ENCODE measurements around the gene PCP4.
"Not testable (repeated sequence)": the region's sequence is repeated elsewhere in the genome, so short reads cannot be mapped to it uniquely, and the experiment has no call there.

The PCP4 gene

GRCh38 chr21:39888848-39889247, 21.6 kb downstream of the PCP4 start:
- Histone ChIP-seq H3K4me3 (ENCODE audit: low read length) (no peak overlapping the region), H3K9me3 (ENCODE audit: control insufficient read depth, insufficient read depth, low read length) (no peaks in the 10 kb centered on the region), H3K27me3 (ENCODE audit: control insufficient read depth, insufficient read depth, low read length) (no peaks in the 10 kb centered on the region), H3K27ac (ENCODE audit: low read length) (no peak overlapping the region), H3K4me1 (ENCODE audit: control insufficient read depth, insufficient read depth, low read length) (no peaks in the 10 kb centered on the region), H3K36me3 (ENCODE audit: control insufficient read depth, insufficient read depth, low read length) (no peaks in the 10 kb centered on the region)
- WGBS (ENCODE audit: insufficient coverage, insufficient read length): no CpG with 5 or more reads among the region's 9 CpGs
- DNase-seq (ENCODE audit: low read depth, low spot score): no peak

- H3K4me1 ChIP-seq (ENCODE audit: control insufficient read depth, insufficient read depth, low read length): no peaks in the 10 kb centered on the region
- WGBS (ENCODE audit: insufficient coverage, insufficient read length): no CpG with 5 or more reads among the region's 5 CpGs
- no peaks in the 10 kb centered on the region for H3K36me3 ChIP-seq (ENCODE audit: control insufficient read depth, insufficient read depth, low read length)
- no peak overlapping the region for H3K4me3 ChIP-seq (ENCODE audit: low read length)
- H3K27me3 ChIP-seq (ENCODE audit: control insufficient read depth, insufficient read depth, low read length): no peaks in the 10 kb centered on the region
- DNase-seq (ENCODE audit: low read depth, low spot score): no peak
- no peak overlapping the region for H3K27ac ChIP-seq (ENCODE audit: low read length)
- no peaks in the 10 kb centered on the region for H3K9me3 ChIP-seq (ENCODE audit: control insufficient read depth, insufficient read depth, low read length)
These were observed 23.9 kb downstream of the PCP4 start for GRCh38 chr21:39891111-39891510.

GRCh38 chr21:39891863-39892262, 24.6 kb downstream of the PCP4 start:
- not testable (repeated sequence) for H3K9me3 ChIP-seq (ENCODE audit: control insufficient read depth, insufficient read depth, low read length); H3K27me3 ChIP-seq (ENCODE audit: control insufficient read depth, insufficient read depth, low read length); H3K4me3 ChIP-seq (ENCODE audit: low read length); H3K36me3 ChIP-seq (ENCODE audit: control insufficient read depth, insufficient read depth, low read length); DNase-seq (ENCODE audit: low read depth, low spot score); H3K27ac ChIP-seq (ENCODE audit: low read length); H3K4me1 ChIP-seq (ENCODE audit: control insufficient read depth, insufficient read depth, low read length)
- no CpG with 5 or more reads among the region's 12 CpGs for WGBS (ENCODE audit: insufficient coverage, insufficient read length)

GRCh38 chr21:39900491-39900890, 33.3 kb downstream of the PCP4 start:
- DNase-seq (ENCODE audit: low read depth, low spot score): no peak
- Histone ChIP-seq H3K27me3 (ENCODE audit: control insufficient read depth, insufficient read depth, low read length) (no peaks in the 10 kb centered on the region), H3K27ac (ENCODE audit: low read length) (no peak overlapping the region), H3K4me1 (ENCODE audit: control insufficient read depth, insufficient read depth, low read length) (no peaks in the 10 kb centered on the region), H3K4me3 (ENCODE audit: low read length) (no peak overlapping the region), H3K9me3 (ENCODE audit: control insufficient read depth, insufficient read depth, low read length) (no peaks in the 10 kb centered on the region), H3K36me3 (ENCODE audit: control insufficient read depth, insufficient read depth, low read length) (no peaks in the 10 kb centered on the region)
- WGBS (ENCODE audit: insufficient coverage, insufficient read length): no CpG with 5 or more reads among the region's 5 CpGs

GRCh38 chr21:39900911-39901310, 33.7 kb downstream of the PCP4 start:
- Histone ChIP-seq H3K4me3 (ENCODE audit: low read length) (no peak overlapping the region), H3K36me3 (ENCODE audit: control insufficient read depth, insufficient read depth, low read length) (no peaks in the 10 kb centered on the region), H3K27ac (ENCODE audit: low read length) (no peak overlapping the region), H3K9me3 (ENCODE audit: control insufficient read depth, insufficient read depth, low read length) (no peaks in the 10 kb centered on the region), H3K27me3 (ENCODE audit: control insufficient read depth, insufficient read depth, low read length) (no peaks in the 10 kb centered on the region), H3K4me1 (ENCODE audit: control insufficient read depth, insufficient read depth, low read length) (no peaks in the 10 kb centered on the region)
- DNase-seq (ENCODE audit: low read depth, low spot score): no peak

- no peaks in the 10 kb centered on the region for H3K27me3 ChIP-seq (ENCODE audit: control insufficient read depth, insufficient read depth, low read length)
- no peak for DNase-seq (ENCODE audit: low read depth, low spot score)
- H3K9me3 ChIP-seq (ENCODE audit: control insufficient read depth, insufficient read depth, low read length): no peaks in the 10 kb centered on the region
- H3K4me3 ChIP-seq (ENCODE audit: low read length): no peak overlapping the region
- H3K4me1 ChIP-seq (ENCODE audit: control insufficient read depth, insufficient read depth, low read length): no peaks in the 10 kb centered on the region
- H3K36me3 ChIP-seq (ENCODE audit: control insufficient read depth, insufficient read depth, low read length): no peaks in the 10 kb centered on the region
- no CpG with 5 or more reads among the region's 5 CpGs for WGBS (ENCODE audit: insufficient coverage, insufficient read length)
- H3K27ac ChIP-seq (ENCODE audit: low read length): no peak overlapping the region
These were observed 35.7 kb downstream of the PCP4 start for GRCh38 chr21:39902986-39903385.

GRCh38 chr21:39904457-39904856, 37.2 kb downstream of the PCP4 start:
- Histone ChIP-seq H3K4me1 (ENCODE audit: control insufficient read depth, insufficient read depth, low read length) (peaks cover 3% of the 10 kb centered on the region), H3K36me3 (ENCODE audit: control insufficient read depth, insufficient read depth, low read length) (no peaks in the 10 kb centered on the region), H3K27me3 (ENCODE audit: control insufficient read depth, insufficient read depth, low read length) (no peaks in the 10 kb centered on the region), H3K9me3 (ENCODE audit: control insufficient read depth, insufficient read depth, low read length) (no peaks in the 10 kb centered on the region), H3K4me3 (ENCODE audit: low read length) (no peak overlapping the region), H3K27ac (ENCODE audit: low read length) (no peak overlapping the region)
- no peak for DNase-seq (ENCODE audit: low read depth, low spot score)
- WGBS (ENCODE audit: insufficient coverage, insufficient read length): no CpG with 5 or more reads among the region's 3 CpGs

- H3K27ac ChIP-seq (ENCODE audit: low read length): no peak overlapping the region
- no CpG with 5 or more reads among the region's 9 CpGs for WGBS (ENCODE audit: insufficient coverage, insufficient read length)
- no peaks in the 10 kb centered on the region for H3K36me3 ChIP-seq (ENCODE audit: control insufficient read depth, insufficient read depth, low read length)
- no peaks in the 10 kb centered on the region for H3K9me3 ChIP-seq (ENCODE audit: control insufficient read depth, insufficient read depth, low read length)
- no peak for DNase-seq (ENCODE audit: low read depth, low spot score)
- peaks cover 3% of the 10 kb centered on the region for H3K4me1 ChIP-seq (ENCODE audit: control insufficient read depth, insufficient read depth, low read length)
- H3K4me3 ChIP-seq (ENCODE audit: low read length): no peak overlapping the region
- H3K27me3 ChIP-seq (ENCODE audit: control insufficient read depth, insufficient read depth, low read length): no peaks in the 10 kb centered on the region
These were observed 41.2 kb downstream of the PCP4 start for GRCh38 chr21:39908265-39908923.

- Histone ChIP-seq H3K4me1 (ENCODE audit: control insufficient read depth, insufficient read depth, low read length) (peaks cover 5% of the 10 kb centered on the region), H3K27ac (ENCODE audit: low read length) (no peak overlapping the region), H3K27me3 (ENCODE audit: control insufficient read depth, insufficient read depth, low read length) (no peaks in the 10 kb centered on the region), H3K36me3 (ENCODE audit: control insufficient read depth, insufficient read depth, low read length) (no peaks in the 10 kb centered on the region), H3K9me3 (ENCODE audit: control insufficient read depth, insufficient read depth, low read length) (no peaks in the 10 kb centered on the region), H3K4me3 (ENCODE audit: low read length) (no peak overlapping the region)
- WGBS (ENCODE audit: insufficient coverage, insufficient read length): no CpG with 5 or more reads among the region's 10 CpGs
- no peak for DNase-seq (ENCODE audit: low read depth, low spot score)
These were observed 44.3 kb downstream of the PCP4 start for GRCh38 chr21:39911286-39912199.

- Histone ChIP-seq H3K9me3 (ENCODE audit: control insufficient read depth, insufficient read depth, low read length) (no peaks in the 10 kb centered on the region), H3K36me3 (ENCODE audit: control insufficient read depth, insufficient read depth, low read length) (no peaks in the 10 kb centered on the region), H3K4me1 (ENCODE audit: control insufficient read depth, insufficient read depth, low read length) (0 out of 2 replicates have a peak, but pooled peaks cover 2% of the 10 kb centered on the region), H3K4me3 (ENCODE audit: low read length) (no peak overlapping the region), H3K27me3 (ENCODE audit: control insufficient read depth, insufficient read depth, low read length) (no peaks in the 10 kb centered on the region), H3K27ac (ENCODE audit: low read length) (no peak overlapping the region)
- no peak for DNase-seq (ENCODE audit: low read depth, low spot score)
- no CpG with 5 or more reads among the region's 8 CpGs for WGBS (ENCODE audit: insufficient coverage, insufficient read length)
These were observed 46.6 kb downstream of the PCP4 start for GRCh38 chr21:39913706-39914305.

Measured in iPS DF 6.9 (cell line).